Measurements from ENCODE around the gene MYO1B.

Gene MYO1B

GRCh38 chr2:191399601-191400000 is 154.4 kb downstream of the MYO1B start:
- H3K9ac ChIP-seq (ENCODE audit: low read depth, low read length): no peak overlapping the region
- H3K9me3 ChIP-seq (ENCODE audit: insufficient read depth, low read depth, low read length): 0 out of 2 replicates have a peak, but pooled peaks cover 3% of the 10 kb centered on the region
- no peaks in the 10 kb centered on the region for H3K27me3 ChIP-seq (ENCODE audit: insufficient read depth, low read length)
- H3K27ac ChIP-seq (ENCODE audit: low read length): no peak overlapping the region
- peaks cover 16% of the 10 kb centered on the region for H3K4me1 ChIP-seq (ENCODE audit: insufficient read depth, low read length)
- H3K4me3 ChIP-seq (ENCODE audit: low read length): no peak overlapping the region
- peaks cover 77% of the 10 kb centered on the region for H3K36me3 ChIP-seq (ENCODE audit: insufficient read depth, low read depth, low read length)

DNA sequence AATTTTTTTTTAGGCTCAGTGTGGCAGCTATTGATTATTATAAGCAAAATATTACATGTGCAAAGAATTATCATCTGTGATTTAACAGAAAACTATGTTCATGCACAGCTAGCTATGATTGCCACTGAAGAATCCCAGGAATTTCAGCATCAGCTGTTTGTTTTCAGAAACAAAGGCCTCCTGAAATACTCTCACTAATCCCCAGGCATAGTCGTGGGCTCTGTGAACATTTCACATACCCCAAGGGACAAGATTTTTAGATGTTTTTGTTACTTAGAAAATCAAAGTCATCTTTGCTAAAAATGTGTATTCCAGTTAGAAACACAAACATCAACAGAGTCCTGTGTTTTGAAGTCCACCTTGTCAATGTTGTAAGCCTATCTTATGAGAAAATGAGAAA is 156.1 kb downstream of the MYO1B start:
- Histone ChIP-seq H3K9me3 (ENCODE audit: insufficient read depth, low read depth, low read length) (0 out of 2 replicates have a peak, but pooled peaks cover 3% of the 10 kb centered on the region), H3K4me1 (ENCODE audit: insufficient read depth, low read length) (peaks cover 16% of the 10 kb centered on the region), H3K27ac (ENCODE audit: low read length) (no peak overlapping the region), H3K27me3 (ENCODE audit: insufficient read depth, low read length) (no peaks in the 10 kb centered on the region), H3K4me3 (ENCODE audit: low read length) (no peak overlapping the region), H3K36me3 (ENCODE audit: insufficient read depth, low read depth, low read length) (peaks cover 76% of the 10 kb centered on the region), H3K9ac (ENCODE audit: low read depth, low read length) (no peak overlapping the region; the same call in 1 of the 2 replicates)

GRCh38 chr2:191402966-191403565 is 157.9 kb downstream of the MYO1B start:
- H3K4me1 ChIP-seq (ENCODE audit: insufficient read depth, low read length): peaks cover 16% of the 10 kb centered on the region
- H3K4me3 ChIP-seq (ENCODE audit: low read length): no peak overlapping the region
- H3K9me3 ChIP-seq (ENCODE audit: insufficient read depth, low read depth, low read length): no peaks in the 10 kb centered on the region
- no peak overlapping the region for H3K27ac ChIP-seq (ENCODE audit: low read length)
- H3K36me3 ChIP-seq (ENCODE audit: insufficient read depth, low read depth, low read length): peaks cover 87% of the 10 kb centered on the region
- H3K9ac ChIP-seq (ENCODE audit: low read depth, low read length): no peak overlapping the region
- no peaks in the 10 kb centered on the region for H3K27me3 ChIP-seq (ENCODE audit: insufficient read depth, low read length)

DNA sequence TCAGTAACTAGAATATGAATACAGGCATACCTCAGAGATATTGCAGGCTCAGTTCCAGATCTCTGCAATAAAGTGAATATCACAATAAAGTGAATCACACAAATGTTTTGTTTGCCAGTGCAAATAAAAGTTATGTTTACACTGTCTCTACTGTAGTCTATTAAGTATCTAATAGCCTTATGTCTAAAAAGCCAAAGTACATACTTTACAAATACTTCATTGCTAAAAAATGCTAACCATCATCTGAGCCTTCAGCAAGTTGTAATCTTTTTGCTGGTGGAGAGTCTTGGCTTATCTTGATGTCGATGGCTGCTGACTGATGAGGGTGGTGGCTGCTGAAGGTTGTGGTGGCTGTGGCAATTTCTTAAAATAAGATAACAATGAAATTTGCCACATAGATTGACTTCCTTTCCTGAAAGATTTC is 159.4 kb downstream of the MYO1B start:
- H3K9me3 ChIP-seq (ENCODE audit: insufficient read depth, low read depth, low read length): no peaks in the 10 kb centered on the region
- peaks cover 98% of the 10 kb centered on the region for H3K36me3 ChIP-seq (ENCODE audit: insufficient read depth, low read depth, low read length)
- H3K4me1 ChIP-seq (ENCODE audit: insufficient read depth, low read length): peaks cover 16% of the 10 kb centered on the region
- no peak overlapping the region for H3K9ac ChIP-seq (ENCODE audit: low read depth, low read length)
- H3K27me3 ChIP-seq (ENCODE audit: insufficient read depth, low read length): no peaks in the 10 kb centered on the region
- H3K27ac ChIP-seq (ENCODE audit: low read length): no peak overlapping the region
- no peak overlapping the region for H3K4me3 ChIP-seq (ENCODE audit: low read length)

GRCh38 chr2:191405546-191405945 is 160.3 kb downstream of the MYO1B start:
- no peaks in the 10 kb centered on the region for H3K27me3 ChIP-seq (ENCODE audit: insufficient read depth, low read length)
- peaks cover 98% of the 10 kb centered on the region for H3K36me3 ChIP-seq (ENCODE audit: insufficient read depth, low read depth, low read length)
- H3K4me3 ChIP-seq (ENCODE audit: low read length): no peak overlapping the region

DNA sequence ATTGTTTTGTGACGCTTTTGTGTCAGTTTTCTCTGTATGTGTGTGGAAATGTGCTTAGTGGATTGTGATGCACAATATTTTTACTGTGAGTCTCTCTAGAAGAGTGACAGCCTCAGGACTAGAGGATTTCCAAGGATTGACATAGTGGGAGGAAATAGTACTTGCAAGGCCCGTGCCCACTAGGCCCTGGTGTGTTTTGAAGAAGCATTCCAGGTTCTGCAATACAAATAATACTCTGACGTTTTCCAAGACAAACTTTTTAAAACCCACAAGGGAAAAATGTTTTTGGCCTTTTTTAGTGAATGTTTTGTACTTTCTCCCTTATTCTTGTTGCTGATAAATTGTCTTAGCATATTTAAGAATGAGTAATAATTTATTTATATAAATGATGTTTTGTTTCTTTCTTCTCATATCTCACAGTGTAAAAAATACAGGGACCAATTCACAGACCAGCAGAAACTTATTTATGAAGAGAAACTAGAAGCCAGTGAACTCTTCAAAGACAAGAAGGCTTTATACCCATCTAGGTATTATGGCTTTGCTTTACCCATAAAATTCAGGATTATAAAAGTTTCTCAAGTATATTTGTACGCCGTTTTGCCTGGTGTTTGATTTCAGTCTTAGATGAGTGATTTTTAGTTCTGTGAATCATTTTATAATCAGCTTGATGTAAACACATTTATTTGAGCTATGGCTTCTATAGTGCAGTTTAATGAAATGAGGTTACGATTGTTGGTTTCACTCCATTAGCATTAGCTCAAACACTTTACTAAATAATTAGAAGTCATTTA is 165.6 kb downstream of the MYO1B start:
- Histone ChIP-seq H3K27ac (ENCODE audit: low read length) (no peak overlapping the region), H3K4me1 (ENCODE audit: insufficient read depth, low read length) (no peaks in the 10 kb centered on the region), H3K9ac (ENCODE audit: low read depth, low read length) (no peak overlapping the region), H3K9me3 (ENCODE audit: insufficient read depth, low read depth, low read length) (no peaks in the 10 kb centered on the region), H3K27me3 (ENCODE audit: insufficient read depth, low read length) (no peaks in the 10 kb centered on the region), H3K36me3 (ENCODE audit: insufficient read depth, low read depth, low read length) (peaks cover 97% of the 10 kb centered on the region), H3K4me3 (ENCODE audit: low read length) (no peak overlapping the region)

More at GRCh38 chr2:191405546-191405945, 160.3 kb downstream of the MYO1B start:
- Histone ChIP-seq H3K9me3 (ENCODE audit: insufficient read depth, low read depth, low read length) (no peaks in the 10 kb centered on the region), H3K4me1 (ENCODE audit: insufficient read depth, low read length) (peaks cover 10% of the 10 kb centered on the region), H3K27ac (ENCODE audit: low read length) (no peak overlapping the region), H3K9ac (ENCODE audit: low read depth, low read length) (no peak overlapping the region)

DNA sequence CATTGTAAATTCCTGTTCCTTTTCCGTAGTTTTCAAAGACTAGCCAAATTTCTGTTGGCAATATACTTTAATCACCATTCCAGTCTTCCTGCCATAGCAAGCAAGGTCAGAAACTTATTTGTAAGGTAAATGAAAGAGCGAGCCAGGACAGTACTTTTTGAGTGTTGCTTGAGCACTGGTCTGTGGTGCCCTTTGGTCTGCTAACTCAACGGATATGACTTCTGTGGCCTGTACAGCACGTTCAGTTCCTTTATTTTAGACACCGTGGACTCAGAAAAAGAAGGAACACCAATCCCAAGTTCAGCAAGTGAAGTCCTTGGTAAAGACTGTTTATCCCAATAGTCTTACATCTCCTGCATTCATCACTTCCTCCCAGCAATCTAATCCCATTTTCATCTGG is 166.3 kb downstream of the MYO1B start:
- no peak overlapping the region for H3K27ac ChIP-seq (ENCODE audit: low read length)
- H3K9ac ChIP-seq (ENCODE audit: low read depth, low read length): no peak overlapping the region
- no peak overlapping the region for H3K4me3 ChIP-seq (ENCODE audit: low read length)
- no peaks in the 10 kb centered on the region for H3K27me3 ChIP-seq (ENCODE audit: insufficient read depth, low read length)
- peaks cover 99% of the 10 kb centered on the region for H3K36me3 ChIP-seq (ENCODE audit: insufficient read depth, low read depth, low read length)
- H3K4me1 ChIP-seq (ENCODE audit: insufficient read depth, low read length): no peaks in the 10 kb centered on the region
- no peaks in the 10 kb centered on the region for H3K9me3 ChIP-seq (ENCODE audit: insufficient read depth, low read depth, low read length)

GRCh38 chr2:191412353-191412752 is 167.1 kb downstream of the MYO1B start:
- Histone ChIP-seq H3K4me1 (ENCODE audit: insufficient read depth, low read length) (no peaks in the 10 kb centered on the region), H3K9me3 (ENCODE audit: insufficient read depth, low read depth, low read length) (no peaks in the 10 kb centered on the region), H3K4me3 (ENCODE audit: low read length) (no peak overlapping the region), H3K27ac (ENCODE audit: low read length) (no peak overlapping the region), H3K27me3 (ENCODE audit: insufficient read depth, low read length) (no peaks in the 10 kb centered on the region), H3K36me3 (ENCODE audit: insufficient read depth, low read depth, low read length) (peaks cover 99% of the 10 kb centered on the region), H3K9ac (ENCODE audit: low read depth, low read length) (no peak overlapping the region)

- peaks cover 88% of the 10 kb centered on the region for H3K36me3 ChIP-seq (ENCODE audit: insufficient read depth, low read depth, low read length)
Measured at GRCh38 chr2:191415101-191415500, 169.9 kb downstream of the MYO1B start.

DNA sequence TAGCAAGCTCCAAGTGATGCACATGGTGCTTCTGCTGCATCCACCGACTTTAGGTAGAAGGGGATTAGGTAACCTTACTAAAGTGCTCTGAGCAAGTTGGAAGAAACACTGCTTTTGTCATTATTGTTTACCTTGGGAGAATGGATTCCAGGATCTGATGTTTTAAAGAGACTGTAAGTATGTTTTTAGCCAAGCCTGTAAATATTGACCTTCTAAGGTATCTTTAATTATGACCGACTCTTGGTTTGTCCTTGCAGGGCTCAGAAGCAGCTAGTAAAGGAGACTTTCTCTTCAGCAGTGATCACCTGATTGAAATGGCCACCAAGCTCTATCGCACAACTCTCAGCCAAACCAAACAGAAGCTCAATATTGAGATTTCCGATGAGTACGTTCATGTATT is 170.7 kb downstream of the MYO1B start:
- Histone ChIP-seq H3K27ac (ENCODE audit: low read length) (no peak overlapping the region), H3K36me3 (ENCODE audit: insufficient read depth, low read depth, low read length) (peaks cover 88% of the 10 kb centered on the region), H3K4me1 (ENCODE audit: insufficient read depth, low read length) (no peaks in the 10 kb centered on the region), H3K27me3 (ENCODE audit: insufficient read depth, low read length) (no peaks in the 10 kb centered on the region), H3K9ac (ENCODE audit: low read depth, low read length) (no peak overlapping the region), H3K9me3 (ENCODE audit: insufficient read depth, low read depth, low read length) (no peaks in the 10 kb centered on the region), H3K4me3 (ENCODE audit: low read length) (no peak overlapping the region)

More at GRCh38 chr2:191415101-191415500, 169.9 kb downstream of the MYO1B start:
- Histone ChIP-seq H3K27me3 (ENCODE audit: insufficient read depth, low read length) (no peaks in the 10 kb centered on the region), H3K9me3 (ENCODE audit: insufficient read depth, low read depth, low read length) (no peaks in the 10 kb centered on the region), H3K27ac (ENCODE audit: low read length) (no peak overlapping the region), H3K9ac (ENCODE audit: low read depth, low read length) (no peak overlapping the region), H3K4me3 (ENCODE audit: low read length) (no peak overlapping the region), H3K4me1 (ENCODE audit: insufficient read depth, low read length) (no peaks in the 10 kb centered on the region)

GRCh38 chr2:191417746-191418145 is 172.5 kb downstream of the MYO1B start:
- Histone ChIP-seq H3K27ac (ENCODE audit: low read length) (no peak overlapping the region), H3K27me3 (ENCODE audit: insufficient read depth, low read length) (no peaks in the 10 kb centered on the region), H3K4me1 (ENCODE audit: insufficient read depth, low read length) (no peaks in the 10 kb centered on the region), H3K4me3 (ENCODE audit: low read length) (no peak overlapping the region), H3K9ac (ENCODE audit: low read depth, low read length) (no peak overlapping the region), H3K9me3 (ENCODE audit: insufficient read depth, low read depth, low read length) (no peaks in the 10 kb centered on the region), H3K36me3 (ENCODE audit: insufficient read depth, low read depth, low read length) (peaks cover 86% of the 10 kb centered on the region)

GRCh38 chr2:191421950-191422349 is 176.7 kb downstream of the MYO1B start:
- Histone ChIP-seq H3K4me1 (ENCODE audit: insufficient read depth, low read length) (no peaks in the 10 kb centered on the region), H3K4me3 (ENCODE audit: low read length) (no peak overlapping the region), H3K27me3 (ENCODE audit: insufficient read depth, low read length) (no peaks in the 10 kb centered on the region), H3K9ac (ENCODE audit: low read depth, low read length) (no peak overlapping the region), H3K36me3 (ENCODE audit: insufficient read depth, low read depth, low read length) (peaks cover 73% of the 10 kb centered on the region), H3K9me3 (ENCODE audit: insufficient read depth, low read depth, low read length) (no peaks in the 10 kb centered on the region), H3K27ac (ENCODE audit: low read length) (no peak overlapping the region)
